Middle frontal gyrus (tissue), 1 donor: ENCODE measurements around the gene GFPT1.
A peak's percentile ranks its signal among the peaks of the same experiment; 100 is the strongest.
"Not testable (repeated sequence)": the region's sequence is repeated elsewhere in the genome, so short reads cannot be mapped to it uniquely, and the experiment has no call there.

Experiments used
- DNase-seq: peaks from one replicate; pipeline ENCODE4 v3.0.0-alpha.2; 2015; ENCODE audit warnings: low spot score; ENCODE audit errors: extremely low spot score

The GFPT1 gene

DNA sequence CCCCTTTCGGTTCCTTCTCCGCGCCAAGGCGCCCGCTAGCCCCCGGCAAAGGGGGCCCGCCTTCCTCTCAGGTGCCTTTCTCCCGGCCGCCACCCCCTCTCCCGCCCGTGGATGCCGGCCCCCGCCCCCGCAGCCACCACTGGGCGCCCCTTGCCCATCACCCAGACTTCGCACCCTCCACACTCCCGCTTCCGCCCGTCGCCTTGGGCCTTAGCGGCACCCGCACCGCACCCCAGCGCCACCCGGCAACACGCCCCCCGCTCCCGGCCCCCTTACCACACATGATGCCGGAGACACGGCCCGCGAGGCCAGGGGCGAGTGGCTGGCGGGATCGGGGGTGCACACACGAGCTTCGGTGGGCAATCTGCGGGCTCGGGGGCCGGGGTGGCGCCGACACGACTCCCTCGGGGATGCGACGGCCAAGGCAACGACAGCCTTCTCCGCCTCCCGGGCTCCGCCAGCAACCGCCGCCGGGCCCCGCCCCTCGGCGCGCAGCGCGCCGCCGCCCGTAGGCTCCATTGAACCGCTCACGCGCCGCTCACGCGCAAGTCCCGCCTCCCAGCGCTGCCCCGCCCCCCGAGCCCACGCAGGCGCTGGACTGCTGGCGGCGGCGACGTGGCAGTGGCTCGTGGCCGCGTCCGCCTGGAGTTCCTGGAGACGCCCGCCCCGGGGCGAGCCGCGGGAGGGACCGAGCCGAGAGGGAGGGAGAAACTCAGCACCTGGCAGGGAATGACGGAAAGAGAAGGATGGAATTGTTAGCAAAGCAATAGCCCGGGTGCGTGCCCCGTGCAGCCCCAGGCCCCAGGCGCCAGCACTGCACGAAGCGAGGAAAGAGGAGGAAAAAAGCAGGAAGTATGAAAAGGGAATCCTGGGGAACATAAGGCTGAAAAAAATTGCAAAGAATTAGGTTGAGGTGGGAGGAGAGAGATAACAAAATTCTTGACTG is at the start of gene GFPT1:
Gene GFPT1, minus strand, starts transcription at position 439 of the 946 bp plus-strand sequence. Its CDS starts 156 bp downstream, at position 283.
- DNase-seq: peak; percentile 84

DNA sequence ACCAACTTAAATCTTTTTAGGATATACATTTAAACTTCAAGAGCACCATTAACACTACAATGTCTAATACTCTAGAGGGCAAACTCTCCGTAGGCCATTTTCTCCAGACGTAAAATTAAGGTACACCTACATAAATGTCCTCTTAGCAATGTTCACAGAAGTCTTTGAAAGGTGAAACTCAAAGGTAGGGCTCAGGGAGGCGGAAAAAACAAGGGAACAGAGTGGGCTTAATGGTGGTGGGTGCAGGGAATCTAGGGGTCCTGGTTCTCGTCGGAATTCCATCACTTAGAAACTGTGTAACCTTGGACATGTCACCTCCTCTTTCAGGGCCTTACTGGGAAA is 49.5 kb upstream of the GFPT1 start:
- DNase-seq: no peak

DNA sequence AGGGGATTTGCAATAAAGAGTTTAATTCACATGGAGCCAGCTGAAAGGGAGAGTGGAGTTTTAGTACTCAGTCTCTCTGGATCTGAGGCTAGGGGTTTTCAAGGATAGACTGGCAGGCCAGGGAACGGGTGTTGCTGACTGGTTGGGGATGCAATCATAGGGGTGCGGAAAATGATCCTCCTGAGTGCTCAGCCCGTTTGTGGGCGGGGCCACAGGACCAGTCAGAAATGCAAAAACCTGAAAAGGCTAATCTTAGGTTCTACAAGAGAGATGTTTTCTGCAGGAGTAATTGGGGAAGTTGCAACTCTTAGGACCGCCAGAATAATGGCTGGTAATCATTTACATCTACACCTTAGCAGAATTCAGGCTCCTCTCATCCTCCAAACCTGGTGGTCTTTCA is 47.7 kb upstream of the GFPT1 start:
- DNase-seq: no peak

DNA sequence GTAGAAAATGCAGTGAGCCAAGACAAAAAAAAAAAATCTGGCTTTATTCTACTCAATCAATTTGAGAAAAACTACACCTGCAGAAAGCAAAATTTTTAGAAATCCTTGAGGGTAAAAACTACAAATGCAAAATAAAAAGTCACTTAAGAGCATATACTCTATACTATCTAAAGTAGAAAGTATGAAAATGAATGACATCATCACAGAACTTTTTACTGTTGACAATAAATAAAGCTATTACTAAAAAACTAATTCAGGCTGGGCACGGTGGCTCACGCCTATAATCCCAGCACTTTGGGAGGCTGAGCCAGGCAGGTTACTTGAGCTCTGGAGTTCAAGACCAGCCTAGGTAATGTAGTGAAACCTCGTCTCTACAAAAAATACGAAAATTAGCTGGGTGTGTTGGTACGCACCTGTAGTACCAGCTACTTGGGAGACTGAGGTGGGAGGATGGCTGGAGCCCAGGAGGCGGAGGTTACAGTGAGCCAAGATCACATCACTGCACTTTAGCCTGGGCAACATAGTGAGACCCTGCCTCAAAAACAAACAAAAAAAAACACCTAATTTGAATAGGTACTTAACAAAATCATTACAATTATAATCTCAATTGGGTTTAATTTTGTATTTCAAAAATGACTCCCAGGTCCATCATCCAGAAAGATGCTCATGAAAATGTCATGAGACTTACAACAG is 42.6 kb upstream of the GFPT1 start:
- no peak for DNase-seq

DNA sequence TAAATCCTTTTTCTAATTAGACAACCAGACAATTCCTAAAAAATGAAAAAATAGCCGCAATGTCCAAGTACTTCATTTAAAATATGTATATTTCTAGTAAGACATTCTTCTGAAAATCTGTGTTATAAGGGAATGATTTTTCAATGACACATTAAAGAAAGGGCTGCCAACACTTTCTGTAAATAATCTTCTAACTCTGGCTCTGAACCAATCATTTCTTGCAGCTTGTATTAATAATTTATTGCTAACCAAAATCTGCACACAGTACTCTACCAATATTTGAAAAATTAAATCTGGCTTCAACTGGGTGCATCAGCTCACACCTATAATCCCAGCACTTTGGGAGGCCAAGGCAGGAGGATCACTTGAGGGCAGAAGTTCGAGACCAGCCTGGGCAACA is 42.0 kb upstream of the GFPT1 start:
- DNase-seq: no peak

GRCh38 chr2:69424419-69424818 is 37.4 kb upstream of the GFPT1 start:
- DNase-seq: no peak

DNA sequence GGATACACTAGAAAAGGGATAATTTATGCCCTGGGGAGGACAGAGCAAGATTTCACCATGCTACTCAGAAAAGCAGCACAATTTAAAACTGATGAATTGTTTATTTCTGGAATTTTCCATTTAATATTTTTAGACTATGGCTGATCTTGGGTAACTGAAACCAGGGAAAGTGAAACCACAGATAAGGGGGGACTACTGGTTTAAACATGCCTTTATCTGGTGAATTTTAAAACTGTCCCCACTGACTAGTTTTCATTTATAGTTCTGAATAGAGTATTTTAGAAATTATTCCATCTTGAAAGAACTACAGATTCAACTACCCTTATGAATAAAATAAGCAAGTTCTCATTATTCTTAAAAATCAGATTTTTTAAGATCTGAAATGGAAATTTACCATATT is 35.2 kb upstream of the GFPT1 start:
- DNase-seq: no peak

DNA sequence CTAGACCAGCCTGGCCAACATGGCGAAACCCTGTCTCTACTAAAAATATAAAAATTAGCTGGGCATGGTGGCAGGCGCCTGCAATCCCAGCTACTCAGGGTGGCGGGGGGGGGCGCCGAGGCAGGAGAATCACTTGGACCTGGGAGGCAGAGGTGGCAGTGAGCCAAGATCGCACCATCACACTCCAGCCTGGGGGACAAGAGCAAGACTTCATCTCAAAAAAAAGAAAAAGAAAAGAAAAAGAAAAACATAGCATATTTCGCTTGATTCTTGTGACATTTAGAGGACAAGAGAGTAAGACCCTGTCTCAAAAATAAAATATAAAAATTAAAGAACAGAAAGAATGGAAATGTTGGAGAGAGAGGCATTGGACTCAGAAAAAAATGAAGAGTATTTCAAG is 32.1 kb upstream of the GFPT1 start:
- DNase-seq: not testable (repeated sequence)

DNA sequence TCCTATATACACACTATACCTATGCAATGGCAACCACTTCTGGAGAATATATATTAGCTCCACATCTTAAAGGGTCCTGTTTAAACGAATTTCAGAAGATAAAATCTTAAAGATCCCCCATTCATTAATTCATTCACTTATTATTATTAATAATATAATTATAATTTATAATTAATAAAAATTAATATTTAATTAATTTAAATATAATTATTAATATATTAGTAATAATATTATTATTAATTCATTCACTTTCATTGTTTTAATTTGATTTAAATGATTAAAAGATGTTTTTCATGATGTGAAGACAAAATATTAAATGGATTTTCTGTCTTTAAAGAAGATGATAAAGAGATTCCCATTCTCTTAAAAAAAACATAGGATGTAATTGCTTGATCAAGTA is 29.1 kb upstream of the GFPT1 start:
- no peak for DNase-seq

DNA sequence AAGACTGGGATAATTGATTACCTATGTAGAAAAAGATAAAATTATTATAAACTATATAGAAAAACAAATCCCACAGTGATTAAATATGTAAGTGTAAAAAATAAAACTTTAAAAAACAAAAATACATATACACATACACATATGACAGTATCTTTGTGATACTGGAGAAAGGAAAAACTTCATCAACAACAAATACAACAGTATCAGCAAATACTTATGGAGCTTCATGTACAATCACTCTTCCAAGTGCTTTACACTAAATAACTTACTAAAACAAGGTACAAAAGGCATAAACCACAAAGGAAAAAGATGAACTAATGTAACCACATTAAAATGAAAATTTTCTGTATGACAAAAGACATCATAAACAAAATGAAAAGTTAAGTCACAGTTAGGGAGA is 24.1 kb upstream of the GFPT1 start:
- no peak for DNase-seq

DNA sequence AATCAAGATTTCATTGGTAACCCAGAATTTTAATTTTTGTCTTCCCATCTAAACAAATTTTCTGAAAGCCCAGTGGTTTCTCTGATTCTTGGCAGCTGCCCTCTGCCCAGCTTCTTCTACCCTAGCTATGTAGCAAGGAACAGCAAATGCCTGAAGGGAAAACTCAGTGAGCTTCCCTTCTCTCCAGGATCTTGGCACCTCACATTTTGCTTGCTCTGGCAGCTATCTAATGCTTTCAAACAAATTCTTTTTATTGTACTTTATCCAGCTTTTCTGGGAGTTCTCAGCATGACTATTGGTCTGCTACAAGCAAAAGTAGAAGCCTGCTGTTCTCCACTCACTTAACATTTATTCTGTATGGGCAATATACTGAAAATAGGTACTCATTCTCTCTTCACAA is 18.3 kb upstream of the GFPT1 start:
- DNase-seq: no peak

GRCh38 chr2:69400121-69400520 is 13.1 kb upstream of the GFPT1 start:
- DNase-seq: no peak

- DNase-seq: no peak
These were observed 10.2 kb upstream of the GFPT1 start for GRCh38 chr2:69397234-69397633.

DNA sequence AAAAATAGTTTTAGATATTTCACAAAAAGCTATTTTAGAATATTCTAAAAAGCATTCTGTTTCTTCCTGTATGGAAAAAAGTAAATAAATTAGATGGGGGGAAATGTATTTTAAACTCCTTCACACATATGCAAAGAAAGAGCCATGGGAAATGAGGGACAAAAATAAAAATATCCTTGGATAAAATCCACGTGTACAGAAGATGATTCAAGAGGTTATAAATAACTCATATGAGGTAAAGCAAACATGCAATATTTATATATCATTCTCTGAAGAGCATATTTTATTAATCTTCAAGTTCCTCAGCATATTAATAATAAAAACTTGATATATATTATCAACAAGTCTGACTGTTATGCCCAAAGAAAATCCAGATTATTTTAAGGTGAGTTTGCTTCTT is 8.8 kb upstream of the GFPT1 start:
- DNase-seq: no peak

- no peak for DNase-seq
These were observed 6.9 kb upstream of the GFPT1 start for GRCh38 chr2:69393963-69394362.

DNA sequence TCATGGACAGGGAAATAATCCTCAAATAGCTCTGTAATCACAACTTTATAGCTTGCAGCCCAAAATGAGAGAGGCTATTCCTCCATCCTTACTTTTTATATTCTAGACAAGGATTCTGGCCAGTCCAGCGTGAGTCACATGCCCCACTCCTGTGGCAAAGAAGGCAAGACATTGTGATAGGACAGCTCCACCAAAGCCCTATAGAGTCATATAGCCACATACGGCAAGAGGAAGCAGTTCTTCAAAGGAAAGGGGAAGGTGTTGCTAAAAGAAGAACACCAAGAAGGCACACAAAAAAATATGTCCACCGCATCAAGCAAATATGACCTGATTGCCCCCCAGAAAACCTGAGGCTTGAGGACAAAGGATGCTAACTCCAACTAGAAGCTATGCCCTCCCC is 3.4 kb upstream of the GFPT1 start:
- no peak for DNase-seq

GRCh38 chr2:69390001-69390400 is 3.0 kb upstream of the GFPT1 start:
- no peak for DNase-seq

DNA sequence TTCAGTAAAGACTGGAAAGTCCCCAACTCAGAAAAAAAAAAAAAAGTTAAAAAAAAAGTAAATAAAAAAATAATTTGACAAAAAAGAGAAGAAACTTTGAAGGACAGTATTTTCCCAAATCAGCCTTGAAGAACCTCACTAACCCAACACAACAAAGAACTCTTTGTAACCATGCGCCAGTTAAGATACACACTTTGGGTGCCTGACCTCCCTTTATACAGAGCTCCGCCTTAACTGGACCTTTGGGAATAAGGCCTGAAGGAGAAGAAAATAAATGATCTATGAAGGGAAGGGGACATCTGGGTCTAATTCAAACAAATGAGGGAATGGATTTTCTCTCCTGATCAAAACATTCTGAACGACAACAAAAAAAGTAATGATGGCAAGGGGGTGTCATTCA is 2.2 kb upstream of the GFPT1 start:
- no peak for DNase-seq

- DNase-seq: no peak
These were observed 899 bp upstream of the GFPT1 start for GRCh38 chr2:69387770-69388481.

GRCh38 chr2:69386360-69386759 is 667 bp downstream of the GFPT1 start:
- DNase-seq: no peak

DNA sequence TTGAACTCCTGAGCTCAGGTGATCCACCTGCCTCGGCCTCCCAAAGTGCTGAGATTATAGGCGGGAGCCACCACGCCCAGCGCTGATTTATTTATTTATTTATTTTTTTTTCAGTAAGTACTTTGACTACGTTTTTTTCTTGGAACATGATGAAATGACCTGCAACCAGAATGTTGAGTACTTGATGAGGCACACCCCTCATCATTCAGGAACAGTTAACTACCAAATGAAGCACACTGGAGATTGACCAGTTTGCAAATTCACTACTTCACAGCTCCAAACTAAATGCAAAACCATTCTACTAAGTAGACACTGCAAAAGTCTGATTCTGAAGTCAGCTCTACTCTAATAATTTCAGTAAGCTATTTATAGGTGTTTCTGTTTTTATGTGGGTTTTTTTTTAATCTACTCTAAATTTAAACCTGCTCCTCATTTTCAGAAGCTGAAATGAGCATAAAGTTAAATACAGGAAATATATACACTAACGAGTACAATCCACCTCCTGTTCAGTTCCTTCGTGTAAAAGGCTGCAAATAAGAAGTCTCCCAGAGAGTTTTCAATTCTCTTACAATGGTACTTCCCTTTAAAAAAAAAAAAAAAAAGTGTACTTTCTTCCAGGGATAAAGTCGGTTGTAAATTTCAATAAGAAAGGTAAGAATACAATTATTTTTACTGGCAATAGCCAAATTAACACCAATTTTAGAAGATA is 1.4 kb downstream of the GFPT1 start:
- DNase-seq: no peak
